WTC11 (cell line): Measurements from ENCODE around the gene AFF3. TPM values are rescaled to one million over a fixed set of nuclear protein-coding genes. Genes with fewer than 3 reads are reported as not detected.

ENCODE experiments used
- ATAC-seq: fragments of 200-7000 bp; cut with Tn5 transposase; 2 replicates; pipeline ENCODE4 v1.10.0; 2021; ENCODE audit warnings: mild to moderate bottlenecking, moderate library complexity
- CTCF ChIA-PET: fragments of 300-600 bp; sonication (Branson Sonifier 250); formaldehyde crosslinking; loops from one replicate; lab custom pipeline; 2021; ENCODE audit warnings: antibody characterized with exemption; lab: Charles Lee
- POLR2A ChIA-PET: fragments of 350-600 bp; sonication (Branson Sonifier 250); formaldehyde crosslinking; loops from one replicate; lab custom pipeline; 2021; ENCODE audit warnings: antibody characterized with exemption; lab: Charles Lee
- DNase-seq: peaks from one replicate; pipeline ENCODE4 v3.0.0; 2021; ENCODE audit warnings: low spot score
- H3K27ac Mint-ChIP-seq: 2 replicates; pipeline ENCODE4 v1.8.0; 2021; ENCODE audit warnings: mixed read lengths
- H3K27me3 Mint-ChIP-seq: 2 replicates; pipeline ENCODE4 v1.8.0; 2021; ENCODE audit warnings: low read depth, mild to moderate bottlenecking, moderate library complexity, mixed read lengths
- H3K36me3 Mint-ChIP-seq: 2 replicates; pipeline ENCODE4 v1.8.0; 2021; ENCODE audit warnings: mixed read lengths
- H3K4me1 Mint-ChIP-seq: 2 replicates; pipeline ENCODE4 v1.8.0; 2022; ENCODE audit warnings: mixed read lengths
- H3K4me3 Mint-ChIP-seq: 2 replicates; pipeline ENCODE4 v1.8.0; 2021; ENCODE audit warnings: mild to moderate bottlenecking, moderate library complexity, mixed read lengths
- H3K9me3 Mint-ChIP-seq: 2 replicates; pipeline ENCODE4 v1.8.0; 2021; ENCODE audit warnings: mixed read lengths
- FOXJ3 ChIP-seq: sonication (generic); formaldehyde crosslinking; IDR thresholded peaks from 2 replicates; pipeline ENCODE4 v1.9.0; 2021; ENCODE audit warnings: missing genetic modification reagents, mild to moderate bottlenecking, borderline replicate concordance
- FOXK1 ChIP-seq: sonication (generic); formaldehyde crosslinking; IDR thresholded peaks from 2 replicates; pipeline ENCODE4 v1.8.0; 2022; ENCODE audit warnings: mild to moderate bottlenecking, moderate library complexity, missing genetic modification reagents
- HMGA2 ChIP-seq: fragments of 250-450 bp; sonication (Bioruptor Pico); IDR thresholded peaks from 2 replicates; pipeline ENCODE4 v1.4.0; 2021; ENCODE audit warnings: mild to moderate bottlenecking, moderate library complexity
- IRF2 ChIP-seq: sonication (generic); formaldehyde crosslinking; IDR thresholded peaks from 2 replicates; pipeline ENCODE4 v1.8.0; 2022; ENCODE audit warnings: low read depth, missing genetic modification reagents, borderline replicate concordance
- MXD4 ChIP-seq: fragments of 250-450 bp; sonication (Bioruptor Pico); IDR thresholded peaks from 2 replicates; pipeline ENCODE4 v1.8.0; 2021; ENCODE audit warnings: mild to moderate bottlenecking, moderate library complexity, borderline replicate concordance
- SMAD4 ChIP-seq: sonication (generic); formaldehyde crosslinking; IDR thresholded peaks from 2 replicates; pipeline ENCODE4 v1.8.0; 2022; ENCODE audit warnings: mild to moderate bottlenecking, missing genetic modification reagents
- SP1 ChIP-seq: sonication (generic); formaldehyde crosslinking; conservative IDR thresholded peaks from 2 replicates; pipeline ENCODE4 v1.8.1; 2022; ENCODE audit warnings: missing genetic modification reagents
- TCF7 ChIP-seq: sonication (generic); formaldehyde crosslinking; IDR thresholded peaks from 2 replicates; pipeline ENCODE4 v1.8.0; 2022; ENCODE audit warnings: mild to moderate bottlenecking, low read depth, missing genetic modification reagents, moderate library complexity
- ZNF138 ChIP-seq: sonication (generic); formaldehyde crosslinking; conservative IDR thresholded peaks from 2 replicates; pipeline ENCODE4 v1.8.1; 2022; ENCODE audit warnings: mild to moderate bottlenecking, moderate library complexity, missing genetic modification reagents
- ZNF671 ChIP-seq: fragments of 250-450 bp; sonication (Bioruptor Pico); IDR thresholded peaks from 2 replicates; pipeline ENCODE4 v1.8.0; 2021; ENCODE audit warnings: mild to moderate bottlenecking
- total RNA-seq: library from RNA; stranded (reverse); gene quantifications from 3 replicates; pipeline ENCODE4 v1.2.3, GENCODE V29; 2021
- TF ChIP-seq, protein P1 (sequence below): sonication (generic); formaldehyde crosslinking; IDR thresholded peaks from 2 replicates; pipeline ENCODE4 v1.8.1; 2023; ENCODE audit warnings: mild to moderate bottlenecking, missing genetic modification reagents, moderate library complexity
- TF ChIP-seq, protein P2 (sequence below): sonication (generic); formaldehyde crosslinking; IDR thresholded peaks from 2 replicates; pipeline ENCODE4 v1.8.1; 2022; ENCODE audit warnings: mild to moderate bottlenecking, moderate library complexity, missing genetic modification reagents
- TF ChIP-seq, protein P3 (sequence below): fragments of 250-450 bp; sonication (Bioruptor Pico); IDR thresholded peaks from 2 replicates; pipeline ENCODE4 v1.9.0; 2021; ENCODE audit warnings: moderate library complexity, mild to moderate bottlenecking, inconsistent platforms, borderline replicate concordance
- TF ChIP-seq, protein P4 (sequence below): sonication (generic); formaldehyde crosslinking; IDR thresholded peaks from 2 replicates; pipeline ENCODE4 v1.8.0; 2022; ENCODE audit warnings: mild to moderate bottlenecking, missing genetic modification reagents
- TF ChIP-seq, protein P5 (sequence below): sonication (generic); formaldehyde crosslinking; IDR thresholded peaks from 2 replicates; pipeline ENCODE4 v1.8.1; 2023; ENCODE audit warnings: mild to moderate bottlenecking, missing genetic modification reagents
- TF ChIP-seq, protein P6 (sequence below): fragments of 250-450 bp; sonication (Bioruptor Pico); IDR thresholded peaks from 2 replicates; pipeline ENCODE4 v1.9.0; 2021; ENCODE audit warnings: mild to moderate bottlenecking
- TF ChIP-seq, protein P7 (sequence below): fragments of 250-450 bp; sonication (Bioruptor Pico); IDR thresholded peaks from 2 replicates; pipeline ENCODE4 v2.1.2; 2022; ENCODE audit warnings: mild to moderate bottlenecking, moderate library complexity

AFF3 gene
- total RNA-seq, 1 experiment from 2014 or later, result 1.2 TPM

DNA sequence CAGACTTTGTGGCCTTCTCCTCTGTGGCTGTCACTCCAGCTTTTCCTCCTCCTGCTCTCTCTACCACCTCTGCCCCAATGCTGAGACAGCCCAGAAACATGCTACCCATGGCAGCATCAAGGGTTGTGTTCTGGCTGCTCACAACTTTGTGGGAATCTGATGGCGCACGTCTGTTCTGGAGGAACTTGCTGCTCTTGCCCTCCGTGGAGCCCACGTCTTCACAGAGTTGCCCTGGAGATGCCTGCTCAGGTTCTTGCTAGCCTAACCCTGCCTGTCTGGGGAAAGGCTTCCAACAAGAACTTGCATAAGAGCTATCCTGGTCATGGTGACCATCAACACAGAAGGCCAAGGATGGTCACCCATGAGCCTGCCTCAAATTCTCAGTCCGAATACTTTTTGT lies 237.4 kb downstream of the AFF3 start:
- no peak overlapping the region for H3K4me3 Mint-ChIP-seq
- H3K27me3 Mint-ChIP-seq, result no peaks in the 10 kb centered on the region
- no peak for DNase-seq

DNA sequence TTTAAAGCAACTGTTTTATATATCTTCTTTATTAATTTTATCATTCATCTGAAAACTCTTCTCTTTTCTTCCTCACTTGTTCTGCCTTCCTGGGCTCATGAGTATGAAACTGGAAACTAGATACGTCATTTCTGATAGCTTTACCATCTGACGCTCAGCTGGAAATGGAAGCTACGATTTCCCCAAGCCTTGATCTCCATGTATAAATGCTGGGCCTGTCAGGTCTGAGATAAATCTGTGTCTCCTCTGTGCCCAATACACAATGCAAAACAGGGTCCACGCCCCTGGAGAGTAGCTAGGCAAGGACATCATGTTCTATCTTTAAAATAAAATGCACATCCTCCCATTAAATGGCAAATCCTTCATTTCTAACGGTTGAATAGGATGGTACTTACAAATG lies 238.4 kb downstream of the AFF3 start:
- POLR2A ChIA-PET, result no interaction called here
- Mint-ChIP-seq H3K4me3 (no peak overlapping the region), H3K4me1 (no peaks in the 10 kb centered on the region; the same call in 1 of the 2 replicates), H3K9me3 (no peaks in the 10 kb centered on the region), H3K27ac (no peak overlapping the region), H3K36me3 (no peaks in the 10 kb centered on the region), H3K27me3 (no peaks in the 10 kb centered on the region)
- ATAC-seq, result no peak
- no peak for DNase-seq
- CTCF ChIA-PET, result no interaction called here
- TF ChIP-seq ZNF671 (no peak), SP1 (CRISPR knock-in tag) (no peak)
- TF ChIP-seq, protein P1, sequence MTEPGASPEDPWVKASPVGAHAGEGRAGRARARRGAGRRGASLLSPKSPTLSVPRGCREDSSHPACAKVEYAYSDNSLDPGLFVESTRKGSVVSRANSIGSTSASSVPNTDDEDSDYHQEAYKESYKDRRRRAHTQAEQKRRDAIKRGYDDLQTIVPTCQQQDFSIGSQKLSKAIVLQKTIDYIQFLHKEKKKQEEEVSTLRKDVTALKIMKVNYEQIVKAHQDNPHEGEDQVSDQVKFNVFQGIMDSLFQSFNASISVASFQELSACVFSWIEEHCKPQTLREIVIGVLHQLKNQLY, result no peak

More for the DNA sequence above, 237.4 kb downstream of the AFF3 start:
- Mint-ChIP-seq H3K9me3 (no peaks in the 10 kb centered on the region), H3K4me1 (no peaks in the 10 kb centered on the region), H3K36me3 (no peaks in the 10 kb centered on the region), H3K27ac (no peak overlapping the region)
- no peak for TF ChIP-seq FOXJ3 (CRISPR knock-in tag)
- no peak for TF ChIP-seq SMAD4 (CRISPR knock-in tag)
- TF ChIP-seq ZNF138 (CRISPR knock-in tag), result no peak
- TF ChIP-seq, protein P2, sequence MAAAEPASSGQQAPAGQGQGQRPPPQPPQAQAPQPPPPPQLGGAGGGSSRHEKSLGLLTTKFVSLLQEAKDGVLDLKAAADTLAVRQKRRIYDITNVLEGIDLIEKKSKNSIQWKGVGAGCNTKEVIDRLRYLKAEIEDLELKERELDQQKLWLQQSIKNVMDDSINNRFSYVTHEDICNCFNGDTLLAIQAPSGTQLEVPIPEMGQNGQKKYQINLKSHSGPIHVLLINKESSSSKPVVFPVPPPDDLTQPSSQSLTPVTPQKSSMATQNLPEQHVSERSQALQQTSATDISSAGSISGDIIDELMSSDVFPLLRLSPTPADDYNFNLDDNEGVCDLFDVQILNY (CRISPR knock-in tag), result no peak
- TF ChIP-seq IRF2 (CRISPR knock-in tag), result no peak
- TF ChIP-seq, protein P3, sequence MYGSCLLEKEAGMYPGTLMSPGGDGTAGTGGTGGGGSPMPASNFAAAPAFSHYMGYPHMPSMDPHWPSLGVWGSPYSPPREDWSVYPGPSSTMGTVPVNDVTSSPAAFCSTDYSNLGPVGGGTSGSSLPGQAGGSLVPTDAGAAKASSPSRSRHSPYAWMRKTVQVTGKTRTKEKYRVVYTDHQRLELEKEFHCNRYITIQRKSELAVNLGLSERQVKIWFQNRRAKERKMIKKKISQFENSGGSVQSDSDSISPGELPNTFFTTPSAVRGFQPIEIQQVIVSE (CRISPR knock-in tag), result no peak
- TF ChIP-seq, protein P4, sequence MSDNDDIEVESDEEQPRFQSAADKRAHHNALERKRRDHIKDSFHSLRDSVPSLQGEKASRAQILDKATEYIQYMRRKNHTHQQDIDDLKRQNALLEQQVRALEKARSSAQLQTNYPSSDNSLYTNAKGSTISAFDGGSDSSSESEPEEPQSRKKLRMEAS (CRISPR knock-in tag), result no peak
- no peak for TF ChIP-seq HMGA2 (CRISPR knock-in tag)
- TF ChIP-seq, protein P5, sequence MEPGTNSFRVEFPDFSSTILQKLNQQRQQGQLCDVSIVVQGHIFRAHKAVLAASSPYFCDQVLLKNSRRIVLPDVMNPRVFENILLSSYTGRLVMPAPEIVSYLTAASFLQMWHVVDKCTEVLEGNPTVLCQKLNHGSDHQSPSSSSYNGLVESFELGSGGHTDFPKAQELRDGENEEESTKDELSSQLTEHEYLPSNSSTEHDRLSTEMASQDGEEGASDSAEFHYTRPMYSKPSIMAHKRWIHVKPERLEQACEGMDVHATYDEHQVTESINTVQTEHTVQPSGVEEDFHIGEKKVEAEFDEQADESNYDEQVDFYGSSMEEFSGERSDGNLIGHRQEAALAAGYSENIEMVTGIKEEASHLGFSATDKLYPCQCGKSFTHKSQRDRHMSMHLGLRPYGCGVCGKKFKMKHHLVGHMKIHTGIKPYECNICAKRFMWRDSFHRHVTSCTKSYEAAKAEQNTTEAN (CRISPR knock-in tag), result no peak
- CTCF ChIA-PET, result no interaction called here
- ATAC-seq, result no peak
- POLR2A ChIA-PET, result no interaction called here

DNA sequence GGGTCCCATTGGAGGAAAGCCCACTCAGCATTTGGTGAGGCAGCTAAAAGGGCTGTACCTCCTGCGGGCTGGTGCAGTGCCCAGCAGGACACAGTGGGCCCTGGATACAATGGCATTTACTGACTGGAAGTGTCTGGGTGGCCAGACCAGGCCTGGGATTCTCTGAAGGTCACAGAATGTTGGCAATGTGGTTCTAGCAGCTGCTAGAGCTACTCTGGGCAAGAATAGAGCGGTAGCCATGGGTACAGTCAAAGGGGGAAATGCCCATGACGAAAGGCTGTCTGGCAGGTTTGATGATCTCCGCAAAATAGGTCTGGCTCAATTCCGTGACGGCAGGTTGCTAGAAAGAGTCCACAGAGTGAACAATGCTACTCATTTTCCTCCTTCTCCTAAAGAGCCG lies 241.8 kb downstream of the AFF3 start:
- ATAC-seq (no peak), DNase-seq (no peak)
- Mint-ChIP-seq H3K4me1 (peaks cover 3% of the 10 kb centered on the region; the same call in 1 of the 2 replicates), H3K27me3 (no peaks in the 10 kb centered on the region; the same call in 1 of the 2 replicates), H3K9me3 (no peaks in the 10 kb centered on the region), H3K4me3 (no peak overlapping the region), H3K27ac (no peak overlapping the region), H3K36me3 (no peaks in the 10 kb centered on the region)
- CTCF ChIA-PET, result no interaction called here
- TF ChIP-seq FOXK1 (CRISPR knock-in tag) (no peak), SMAD4 (CRISPR knock-in tag) (no peak), TCF7 (CRISPR knock-in tag) (no peak), MXD4 (no peak)
- TF ChIP-seq, protein P1, result no peak
- TF ChIP-seq, protein P6, sequence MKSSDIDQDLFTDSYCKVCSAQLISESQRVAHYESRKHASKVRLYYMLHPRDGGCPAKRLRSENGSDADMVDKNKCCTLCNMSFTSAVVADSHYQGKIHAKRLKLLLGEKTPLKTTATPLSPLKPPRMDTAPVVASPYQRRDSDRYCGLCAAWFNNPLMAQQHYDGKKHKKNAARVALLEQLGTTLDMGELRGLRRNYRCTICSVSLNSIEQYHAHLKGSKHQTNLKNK (CRISPR knock-in tag), result no peak
- TF ChIP-seq, protein P7, sequence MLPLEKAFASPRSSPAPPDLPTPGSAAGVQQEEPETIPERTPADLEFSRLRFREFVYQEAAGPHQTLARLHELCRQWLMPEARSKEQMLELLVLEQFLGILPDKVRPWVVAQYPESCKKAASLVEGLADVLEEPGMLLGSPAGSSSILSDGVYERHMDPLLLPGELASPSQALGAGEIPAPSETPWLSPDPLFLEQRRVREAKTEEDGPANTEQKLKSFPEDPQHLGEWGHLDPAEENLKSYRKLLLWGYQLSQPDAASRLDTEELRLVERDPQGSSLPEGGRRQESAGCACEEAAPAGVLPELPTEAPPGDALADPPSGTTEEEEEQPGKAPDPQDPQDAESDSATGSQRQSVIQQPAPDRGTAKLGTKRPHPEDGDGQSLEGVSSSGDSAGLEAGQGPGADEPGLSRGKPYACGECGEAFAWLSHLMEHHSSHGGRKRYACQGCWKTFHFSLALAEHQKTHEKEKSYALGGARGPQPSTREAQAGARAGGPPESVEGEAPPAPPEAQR (CRISPR knock-in tag), result no peak
- POLR2A ChIA-PET, result no interaction called here
